Globus pallidus (tissue), 1 donor: ENCODE results near the gene SPTLC3.

Experiments used
- DNase-seq: peaks from one replicate; pipeline ENCODE4 v3.0.0-alpha.2; 2015; ENCODE audit warnings: low spot score

Gene SPTLC3

GRCh38 chr20:13199279-13199678 lies 190.5 kb downstream of the SPTLC3 start:
- DNase-seq, result no peak

- no peak for DNase-seq
Measured at GRCh38 chr20:13200767-13201500, 192.2 kb downstream of the SPTLC3 start.

GRCh38 chr20:13202565-13202964 lies 193.8 kb downstream of the SPTLC3 start:
- DNase-seq, result no peak

GRCh38 chr20:13205425-13205824 lies 196.7 kb downstream of the SPTLC3 start:
- no peak for DNase-seq

GRCh38 chr20:13205848-13206434 lies 197.2 kb downstream of the SPTLC3 start:
- DNase-seq, result no peak

GRCh38 chr20:13207016-13207415 lies 198.2 kb downstream of the SPTLC3 start:
- no peak for DNase-seq

GRCh38 chr20:13211956-13212618 lies 203.3 kb downstream of the SPTLC3 start:
- DNase-seq, result no peak

GRCh38 chr20:13212750-13213149 lies 204.0 kb downstream of the SPTLC3 start:
- DNase-seq, result no peak

- DNase-seq, result no peak
Measured at GRCh38 chr20:13213335-13213734, 204.6 kb downstream of the SPTLC3 start.

GRCh38 chr20:13216533-13216932 lies 207.8 kb downstream of the SPTLC3 start:
- no peak for DNase-seq
